ENCODE measurements around the gene ADAMTS7.

GRCh38 chr15:78715434-78715833, 95.8 kb downstream of the ADAMTS7 start:
- TF ChIP-seq EZH2 (IDR thresholded peaks at IDR 0.05; ENCODE audit: insufficient read depth, low read length) = no peak
- TF ChIP-seq CTCF (IDR thresholded peaks at IDR 0.05; ENCODE audit: insufficient read depth, low read depth, low read length) = no peak
